ENCODE results near the gene FLYWCH1.

The FLYWCH1 gene

DNA sequence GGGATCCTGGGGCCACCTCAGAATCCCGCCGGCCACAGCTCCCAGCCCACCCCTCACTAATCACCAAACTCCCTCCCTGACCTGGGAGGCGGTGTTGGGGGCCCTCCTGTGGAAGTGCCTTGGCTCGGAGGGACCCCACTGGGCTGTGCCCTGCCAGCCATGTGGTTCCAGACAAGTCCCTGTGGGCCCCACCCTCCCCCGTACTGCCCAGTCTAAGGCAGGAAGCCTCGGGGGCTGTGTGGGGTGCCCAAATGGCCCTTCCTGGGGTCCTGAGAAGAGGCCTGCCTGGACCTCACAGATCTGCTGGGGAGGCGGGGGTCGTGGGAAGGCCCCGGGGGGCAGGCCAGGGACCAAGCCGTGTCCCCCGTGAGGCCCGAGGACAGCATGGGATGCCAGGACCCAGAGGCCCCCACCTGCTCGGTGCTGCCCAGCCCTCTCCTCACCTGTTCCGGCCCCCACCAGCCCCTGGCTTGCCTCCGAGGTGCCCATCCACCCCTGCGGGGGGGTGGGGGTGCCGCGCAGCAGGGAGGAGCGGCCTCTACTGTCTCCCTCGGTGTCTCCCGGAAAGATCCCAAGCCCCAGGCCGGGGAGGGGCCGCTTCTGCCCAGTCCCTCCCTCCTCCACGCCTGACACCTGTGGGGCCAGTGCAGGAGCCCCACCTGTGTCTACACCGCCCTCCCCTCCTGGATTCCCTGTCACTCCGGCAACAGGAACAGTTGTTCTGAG is 43.1 kb downstream of the FLYWCH1 start:
- DNase-seq: no peak

DNA sequence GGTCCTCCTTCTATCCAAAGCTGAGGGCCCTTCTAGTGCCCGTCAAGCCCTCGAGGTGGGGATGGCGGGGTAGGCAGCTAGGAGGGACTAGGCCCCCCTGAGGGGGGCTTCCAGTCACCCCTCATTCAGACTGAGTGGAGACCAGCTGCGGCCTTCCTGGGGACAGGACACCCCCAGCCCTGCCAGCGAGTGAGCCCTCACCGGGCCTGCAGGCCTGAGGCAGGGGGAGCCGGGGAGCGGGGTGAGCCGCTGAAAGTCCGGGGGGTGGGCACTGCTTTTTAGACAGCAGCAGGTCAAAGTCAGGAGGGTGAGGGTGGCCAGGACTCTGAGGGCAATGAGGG is 43.7 kb downstream of the FLYWCH1 start:
- no peak for DNase-seq

DNA sequence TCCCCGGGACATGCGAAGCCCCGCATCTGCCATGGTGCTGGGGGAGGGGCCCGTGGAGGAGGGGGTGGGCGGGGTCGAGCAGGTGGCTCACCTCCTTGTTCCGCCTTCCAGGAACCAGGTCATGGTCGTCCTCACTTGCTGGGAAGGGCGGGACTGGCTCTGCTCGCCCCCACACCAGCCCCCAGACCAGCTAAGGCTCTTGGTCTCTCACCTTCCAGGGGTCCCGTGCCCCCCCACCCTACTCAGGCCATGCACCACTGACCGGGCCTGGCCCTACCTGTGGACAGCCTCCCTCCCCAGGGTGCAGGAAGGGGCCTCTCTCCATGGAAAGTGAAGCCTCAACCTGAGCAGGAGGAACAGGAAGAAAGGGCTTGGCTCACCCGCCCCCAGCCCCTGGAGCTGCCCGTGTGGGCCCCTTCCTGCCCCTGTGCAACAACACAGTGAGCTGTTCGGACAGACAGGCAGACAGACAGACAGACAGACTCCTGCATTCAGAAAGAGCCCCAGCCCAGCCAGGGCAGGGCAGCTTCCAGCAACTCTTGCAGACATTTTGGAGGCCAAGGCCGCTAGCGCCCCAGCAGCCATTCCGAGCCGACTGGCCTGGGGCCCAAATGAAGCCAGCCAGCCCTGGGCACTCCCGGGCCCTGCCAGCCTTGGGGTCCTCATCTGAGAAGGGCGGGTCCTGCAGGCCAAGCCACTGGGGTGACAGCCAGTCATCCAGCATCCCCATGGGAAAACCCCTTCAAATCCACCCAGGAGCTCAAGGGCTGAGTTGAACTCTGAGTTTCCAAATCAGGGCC is 44.2 kb downstream of the FLYWCH1 start:
- DNase-seq: no peak

DNA sequence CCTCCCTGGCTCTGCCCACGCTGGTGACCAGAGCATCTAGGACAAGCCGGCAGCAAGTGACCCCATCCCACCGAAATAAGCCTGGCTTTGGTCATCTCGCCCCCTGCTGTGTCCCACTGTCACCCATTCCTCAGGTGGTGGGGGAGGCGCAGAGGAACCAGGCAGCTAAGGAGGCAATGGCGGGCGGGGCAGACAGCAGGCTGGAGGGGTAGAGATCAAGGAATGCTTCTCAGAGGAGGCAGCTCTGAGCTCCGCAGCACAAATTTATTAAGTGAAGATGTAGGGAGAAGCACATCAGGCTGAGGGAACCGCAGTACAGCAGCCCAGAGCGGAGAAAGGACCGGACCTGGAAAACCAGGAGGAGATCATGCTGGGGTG is 44.8 kb downstream of the FLYWCH1 start:
- no peak for DNase-seq

DNA sequence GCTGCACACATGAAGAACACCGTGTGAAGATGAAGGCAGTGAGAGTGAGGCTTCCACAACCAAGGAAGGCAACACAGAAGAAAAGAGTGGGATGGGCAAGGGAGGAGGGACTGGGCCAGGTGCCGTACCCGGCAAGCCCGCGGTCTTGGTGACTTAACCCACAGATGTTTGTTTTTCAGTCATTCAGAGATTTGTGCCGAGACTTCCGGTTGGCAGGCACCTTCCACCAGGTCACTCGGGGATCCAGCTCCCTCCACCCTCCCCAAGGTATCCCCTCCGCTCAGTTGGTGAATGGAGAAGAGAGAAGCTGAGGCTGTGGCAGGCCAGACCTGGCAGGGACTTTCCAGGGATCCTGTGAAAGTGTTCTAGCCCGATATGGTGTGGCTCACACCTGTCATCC is 47.5 kb downstream of the FLYWCH1 start:
- no peak for DNase-seq

DNA sequence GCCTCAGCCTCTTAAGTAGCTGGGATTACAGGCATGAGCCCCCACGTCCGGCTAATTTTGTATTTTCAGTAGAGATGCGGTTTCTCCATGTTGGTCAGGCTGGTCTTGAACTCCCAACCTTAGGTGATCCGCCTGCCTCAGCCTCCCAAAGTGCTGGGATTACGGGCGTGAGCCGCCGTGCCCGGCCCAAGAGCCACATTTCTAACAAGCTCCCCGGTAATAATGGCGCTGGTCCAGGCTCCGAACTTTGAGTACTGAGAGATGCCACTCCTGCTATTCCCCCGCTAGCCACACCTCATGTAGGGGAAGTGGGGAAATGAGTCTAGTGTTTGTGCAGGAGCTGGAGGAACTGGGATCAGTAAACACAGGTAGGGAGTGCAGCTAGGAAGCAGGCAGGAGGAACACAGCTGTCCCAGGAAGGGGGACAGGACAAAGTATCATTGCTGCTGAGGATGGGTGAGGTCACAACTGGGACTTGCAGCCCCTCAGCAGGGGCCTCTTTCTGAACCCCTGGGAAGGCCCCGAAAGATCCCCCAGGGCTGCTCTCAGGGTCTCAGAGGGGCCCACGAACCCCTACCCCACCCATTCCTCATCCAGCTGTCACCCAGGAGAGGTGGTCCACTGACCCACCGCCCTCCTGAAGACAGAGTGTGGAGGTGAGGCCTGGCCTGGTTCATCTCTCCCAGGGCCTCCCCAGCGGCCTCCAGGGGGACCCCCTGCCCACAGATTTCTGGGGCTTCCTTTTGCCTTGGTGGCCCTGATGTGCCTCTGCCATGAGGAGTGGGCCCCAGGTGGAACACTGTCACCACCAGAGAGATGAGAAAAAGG is 48.7 kb downstream of the FLYWCH1 start:
- DNase-seq: no peak

DNA sequence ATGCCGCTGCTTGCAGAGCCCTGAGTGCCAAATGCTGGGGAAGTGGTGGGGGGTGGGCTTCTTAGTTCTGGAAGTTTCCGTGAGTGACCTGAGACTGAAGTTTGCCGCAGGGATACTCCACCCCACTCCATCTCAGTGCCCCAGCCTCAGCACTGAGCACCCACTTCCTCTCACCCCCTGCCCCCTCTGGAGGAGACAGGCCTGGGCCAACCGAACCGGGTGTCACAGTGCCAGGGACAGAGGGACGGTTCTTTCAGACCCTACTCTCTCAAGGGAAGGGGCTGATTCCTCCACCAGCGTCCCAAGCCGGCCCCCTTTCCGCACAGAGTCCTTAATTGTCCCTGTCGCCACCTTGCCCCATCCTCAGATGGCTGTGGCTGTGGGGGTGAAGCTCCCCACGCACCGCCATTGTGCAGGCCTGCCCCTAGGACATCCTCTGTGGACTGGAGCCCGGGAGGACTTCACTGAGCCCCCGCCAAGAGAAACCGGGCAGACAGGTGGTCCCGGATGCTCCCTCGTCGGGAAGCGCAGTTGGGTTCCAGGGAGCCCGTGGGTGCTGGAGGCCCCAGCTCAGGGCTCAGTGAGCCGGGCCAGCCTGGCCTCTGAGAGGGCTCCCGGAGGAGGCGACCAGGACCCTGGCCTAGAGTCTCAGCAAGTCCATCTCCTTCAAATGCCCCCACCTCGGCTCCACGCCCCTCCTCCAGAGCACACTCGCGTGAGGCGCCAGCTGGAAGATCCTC is 50.8 kb downstream of the FLYWCH1 start:
- DNase-seq: no peak

DNA sequence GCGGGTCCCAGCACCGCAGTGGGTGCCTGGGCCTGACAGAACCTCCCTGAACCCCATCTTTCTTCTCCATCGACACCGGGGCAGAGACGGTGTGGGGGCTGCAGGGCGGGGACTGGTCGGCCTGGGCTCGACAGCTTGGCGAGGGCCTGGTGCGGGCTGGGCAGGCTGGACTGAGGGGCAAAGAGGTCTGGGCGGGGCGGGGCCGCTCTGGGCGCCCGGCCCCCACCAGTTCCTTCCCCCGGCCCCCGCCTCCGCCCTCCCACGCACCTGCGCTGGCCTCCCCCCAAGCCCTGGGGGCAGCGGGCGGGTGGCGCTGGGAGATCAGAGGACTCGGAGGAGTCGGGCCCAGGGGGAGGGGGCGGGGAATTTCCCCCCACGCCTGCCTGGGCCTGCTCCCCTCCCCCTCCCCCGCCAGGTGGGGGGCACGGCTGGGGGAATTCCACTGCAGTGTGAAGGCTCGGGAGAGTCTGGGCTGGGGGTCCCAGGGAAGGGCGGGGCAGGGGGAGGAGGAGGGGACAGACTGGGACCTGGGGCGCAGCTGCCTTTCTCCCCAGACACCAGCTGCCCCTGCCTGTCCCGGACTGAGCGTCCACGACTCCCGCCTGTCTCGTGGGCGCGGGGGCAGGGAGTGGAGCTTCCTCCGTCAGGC is 51.5 kb downstream of the FLYWCH1 start:
- DNase-seq: no peak

DNA sequence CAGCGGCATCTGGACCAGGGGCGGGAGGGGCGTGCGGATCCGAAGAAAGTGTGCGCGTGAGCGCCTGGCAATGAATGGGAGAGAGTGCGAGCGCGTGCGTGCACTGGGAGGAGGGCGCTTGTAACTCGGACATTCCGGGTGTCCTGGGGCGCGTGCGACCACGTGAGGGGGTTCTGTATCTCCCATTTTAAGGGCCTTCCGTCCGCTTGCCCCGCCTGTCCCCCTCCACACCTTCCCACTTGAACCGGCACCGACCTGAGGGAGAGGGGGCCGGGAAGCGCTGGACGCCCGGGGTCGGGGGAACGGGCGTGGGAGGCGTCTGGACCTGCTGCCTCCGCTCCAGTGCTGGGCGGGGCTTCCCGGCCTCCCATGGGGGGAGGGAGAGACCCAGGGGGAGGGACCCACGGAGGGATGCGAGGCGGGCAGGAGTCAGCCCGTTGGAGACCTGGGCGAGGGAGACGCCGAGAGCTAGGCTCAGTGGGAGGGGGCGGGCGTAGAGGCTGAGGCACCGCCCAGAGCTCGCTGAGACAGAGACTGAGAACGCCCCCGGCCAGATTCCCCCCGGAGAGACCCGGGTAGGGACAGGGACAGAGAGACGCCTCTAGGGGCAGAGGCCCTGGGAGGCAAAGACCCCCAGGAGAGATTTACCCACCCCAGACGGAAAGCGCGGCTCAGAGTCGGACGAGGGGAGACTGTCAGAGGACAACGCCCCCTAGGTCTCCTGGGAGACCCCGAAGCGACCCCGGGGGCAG is 52.2 kb downstream of the FLYWCH1 start, which contains the start of gene KREMEN2:
TSS of gene KREMEN2 (plus strand) at position 553 of the 752 bp plus-strand sequence. CDS start 246 bp downstream, outside the sequence.
- peak; percentile 60 for DNase-seq

DNA sequence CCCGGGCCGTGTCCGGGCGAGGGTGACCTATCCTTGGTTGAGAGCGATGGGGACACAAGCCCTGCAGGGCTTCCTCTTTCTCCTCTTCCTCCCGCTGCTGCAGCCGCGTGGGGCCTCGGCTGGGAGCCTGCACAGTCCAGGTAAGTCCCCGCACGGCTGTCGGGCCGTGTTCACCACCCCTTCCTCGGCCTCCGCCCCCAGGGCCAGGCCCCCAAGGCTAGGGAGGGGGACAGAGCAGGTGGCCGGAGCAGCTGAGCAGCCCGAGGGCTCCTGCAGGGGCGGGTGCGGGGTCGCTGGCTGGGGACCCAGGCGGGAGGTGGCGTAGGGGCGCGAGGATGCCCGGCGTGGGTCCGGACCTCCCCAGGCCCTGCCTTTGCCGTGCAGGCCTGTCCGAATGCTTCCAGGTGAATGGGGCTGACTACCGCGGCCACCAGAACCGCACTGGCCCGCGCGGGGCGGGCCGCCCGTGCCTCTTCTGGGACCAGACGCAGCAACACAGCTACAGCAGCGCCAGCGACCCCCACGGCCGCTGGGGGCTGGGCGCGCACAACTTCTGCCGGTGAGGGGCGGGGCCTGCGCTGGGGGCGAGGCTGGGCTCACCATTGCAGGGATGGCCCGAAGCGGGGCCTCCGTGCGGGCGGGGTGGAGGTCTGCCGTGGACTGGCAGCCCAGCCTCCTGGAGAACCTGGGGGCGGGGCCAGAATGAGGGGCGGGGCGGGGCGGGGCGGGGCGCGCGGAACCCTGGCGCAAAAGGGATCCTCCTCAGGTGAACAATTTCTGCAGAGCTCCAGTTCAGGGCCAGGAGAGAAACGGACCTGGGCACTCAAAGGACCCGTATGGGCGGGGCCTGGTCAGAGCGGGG is 53.0 kb downstream of the FLYWCH1 start:
- peak; percentile 80 for DNase-seq

DNA sequence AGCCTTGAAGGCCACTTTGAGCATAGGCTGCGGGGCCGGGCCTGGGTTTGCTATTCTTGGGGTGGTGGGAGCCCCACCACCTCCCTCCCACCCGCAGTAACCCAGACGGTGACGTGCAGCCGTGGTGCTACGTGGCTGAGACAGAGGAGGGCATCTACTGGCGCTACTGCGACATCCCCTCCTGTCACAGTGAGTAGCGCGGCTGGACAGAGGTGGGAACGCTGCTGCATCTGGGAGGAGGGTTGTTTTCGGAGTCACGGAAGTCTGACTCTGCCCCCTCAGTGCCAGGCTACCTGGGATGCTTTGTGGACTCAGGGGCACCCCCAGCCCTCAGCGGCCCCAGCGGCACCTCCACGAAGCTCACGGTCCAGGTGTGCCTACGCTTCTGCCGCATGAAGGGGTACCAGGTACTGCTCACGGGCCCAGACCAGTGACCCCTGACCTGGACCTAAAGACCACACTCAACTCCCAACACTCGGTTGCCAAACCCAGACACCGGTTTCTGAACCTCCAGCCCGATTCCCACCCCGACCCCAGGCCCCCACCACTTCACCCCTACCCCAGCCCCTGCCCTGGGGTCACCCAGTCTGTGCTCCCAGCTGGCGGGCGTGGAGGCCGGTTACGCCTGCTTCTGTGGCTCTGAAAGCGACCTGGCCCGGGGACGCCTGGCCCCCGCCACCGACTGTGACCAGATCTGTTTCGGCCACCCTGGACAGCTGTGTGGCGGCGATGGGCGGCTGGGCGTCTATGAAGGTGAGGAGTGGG is 54.5 kb downstream of the FLYWCH1 start:
- DNase-seq: no peak

DNA sequence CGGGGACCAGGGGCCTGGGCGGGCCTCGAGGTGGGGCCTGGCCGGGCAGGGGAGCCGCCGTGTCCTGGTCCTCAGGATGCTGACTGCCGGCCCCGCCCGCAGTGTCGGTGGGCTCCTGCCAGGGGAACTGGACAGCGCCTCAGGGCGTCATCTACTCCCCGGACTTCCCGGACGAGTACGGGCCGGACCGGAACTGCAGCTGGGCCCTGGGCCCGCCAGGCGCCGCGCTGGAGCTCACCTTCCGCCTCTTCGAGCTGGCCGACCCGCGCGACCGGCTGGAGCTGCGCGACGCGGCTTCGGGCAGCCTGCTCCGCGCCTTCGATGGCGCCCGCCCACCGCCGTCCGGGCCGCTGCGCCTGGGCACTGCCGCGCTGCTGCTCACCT is 55.1 kb downstream of the FLYWCH1 start:
- DNase-seq: no peak

DNA sequence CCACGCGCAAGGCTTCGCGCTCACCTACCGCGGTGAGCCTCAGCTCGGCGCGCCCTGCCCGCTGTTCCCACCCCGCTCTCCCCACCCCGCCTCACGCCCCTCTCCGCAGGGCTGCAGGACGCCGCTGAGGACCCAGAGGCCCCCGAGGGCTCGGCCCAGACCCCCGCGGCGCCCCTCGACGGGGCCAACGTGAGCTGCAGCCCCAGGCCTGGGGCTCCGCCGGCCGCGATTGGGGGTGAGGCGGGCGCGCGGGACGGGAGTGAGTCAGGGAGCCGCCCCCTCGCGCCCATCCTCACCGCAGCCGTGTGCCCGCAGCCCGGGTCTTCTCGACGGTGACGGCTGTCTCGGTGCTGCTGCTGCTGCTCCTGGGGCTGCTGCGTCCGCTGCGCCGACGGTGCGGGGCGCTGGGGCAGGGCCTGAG is 55.5 kb downstream of the FLYWCH1 start:
- DNase-seq: no peak

DNA sequence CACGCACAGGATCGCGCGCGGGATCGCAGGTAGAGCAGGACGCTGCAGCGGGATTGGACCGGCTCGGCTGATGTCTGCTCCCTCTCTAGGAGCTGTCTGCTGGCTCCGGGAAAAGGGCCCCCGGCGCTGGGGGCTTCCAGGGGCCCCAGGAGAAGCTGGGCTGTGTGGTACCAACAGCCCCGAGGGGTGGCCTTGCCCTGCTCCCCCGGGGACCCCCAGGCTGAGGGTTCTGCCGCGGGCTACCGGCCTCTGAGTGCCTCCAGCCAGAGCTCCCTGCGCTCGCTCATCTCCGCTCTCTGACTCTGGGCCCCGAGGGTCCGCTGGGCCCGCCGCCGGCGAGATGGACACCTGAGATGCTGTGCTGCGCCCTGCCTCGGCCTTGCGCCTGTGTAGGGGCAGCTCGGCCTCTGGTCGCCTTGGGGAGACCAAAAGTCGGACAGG is 56.0 kb downstream of the FLYWCH1 start:
- DNase-seq: no peak

DNA sequence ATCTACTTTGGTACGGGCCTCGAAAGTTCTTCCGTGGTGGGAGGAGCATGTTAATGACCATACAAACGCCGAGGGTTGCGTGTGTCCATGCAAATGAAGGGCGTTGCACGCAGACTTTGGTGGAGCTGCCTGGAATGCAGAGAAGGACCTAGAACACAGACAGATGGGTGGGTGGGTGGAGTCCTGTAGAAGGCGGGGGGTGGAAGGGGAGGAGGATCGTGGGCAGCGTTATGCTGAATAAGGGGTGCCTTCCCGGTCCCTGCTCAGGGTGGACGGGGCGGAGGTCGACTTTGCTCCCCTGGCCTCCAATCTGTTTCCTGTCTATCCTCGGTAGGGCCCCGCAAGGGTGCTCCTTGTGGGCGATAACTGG is 56.6 kb downstream of the FLYWCH1 start:
- DNase-seq: no peak

DNA sequence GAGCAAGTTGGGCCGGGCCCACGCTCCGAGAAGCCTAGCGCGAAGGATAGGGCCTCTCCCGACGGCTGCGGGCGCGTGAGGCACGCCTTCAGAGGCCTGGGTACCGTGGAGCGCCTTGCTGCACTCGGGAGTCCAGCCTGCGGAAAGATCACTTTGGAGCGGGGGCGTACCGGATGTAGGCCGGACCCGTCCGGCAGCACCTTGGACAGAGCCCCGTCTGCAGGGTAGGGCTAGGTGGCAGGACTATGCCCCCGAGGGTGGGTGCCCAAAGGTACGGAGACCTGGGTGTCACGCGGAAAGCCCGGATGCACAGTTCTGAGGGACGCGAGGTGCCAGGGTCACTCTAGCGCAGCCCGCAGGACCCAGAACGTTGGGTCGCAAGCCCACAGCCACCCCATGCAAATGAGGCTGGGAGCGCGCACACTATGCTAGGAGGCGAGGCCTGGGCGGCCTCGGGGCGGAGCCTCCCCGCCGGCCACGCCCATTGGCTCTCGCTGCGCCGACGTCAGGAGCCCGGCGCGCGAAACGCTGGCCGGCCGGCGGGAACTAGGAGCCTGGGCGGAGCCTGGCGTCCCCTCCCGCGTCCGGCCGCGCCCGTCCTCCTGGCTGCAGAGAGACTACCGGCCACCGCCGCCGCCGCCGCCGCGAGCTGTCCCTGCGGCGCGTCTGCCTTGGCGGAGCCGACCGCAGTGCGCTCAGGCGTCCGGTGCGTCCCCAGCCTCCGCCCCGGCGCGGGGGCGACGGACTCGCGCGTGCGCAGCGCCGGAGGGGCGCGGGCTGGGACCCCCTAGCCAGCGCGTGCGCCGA is 57.2 kb downstream of the FLYWCH1 start, which contains the start of gene PAQR4:
TSS of gene PAQR4 (plus strand) at position 611 of the 807 bp plus-strand sequence. CDS start 327 bp downstream, outside the sequence.
- DNase-seq: peak; percentile 88

DNA sequence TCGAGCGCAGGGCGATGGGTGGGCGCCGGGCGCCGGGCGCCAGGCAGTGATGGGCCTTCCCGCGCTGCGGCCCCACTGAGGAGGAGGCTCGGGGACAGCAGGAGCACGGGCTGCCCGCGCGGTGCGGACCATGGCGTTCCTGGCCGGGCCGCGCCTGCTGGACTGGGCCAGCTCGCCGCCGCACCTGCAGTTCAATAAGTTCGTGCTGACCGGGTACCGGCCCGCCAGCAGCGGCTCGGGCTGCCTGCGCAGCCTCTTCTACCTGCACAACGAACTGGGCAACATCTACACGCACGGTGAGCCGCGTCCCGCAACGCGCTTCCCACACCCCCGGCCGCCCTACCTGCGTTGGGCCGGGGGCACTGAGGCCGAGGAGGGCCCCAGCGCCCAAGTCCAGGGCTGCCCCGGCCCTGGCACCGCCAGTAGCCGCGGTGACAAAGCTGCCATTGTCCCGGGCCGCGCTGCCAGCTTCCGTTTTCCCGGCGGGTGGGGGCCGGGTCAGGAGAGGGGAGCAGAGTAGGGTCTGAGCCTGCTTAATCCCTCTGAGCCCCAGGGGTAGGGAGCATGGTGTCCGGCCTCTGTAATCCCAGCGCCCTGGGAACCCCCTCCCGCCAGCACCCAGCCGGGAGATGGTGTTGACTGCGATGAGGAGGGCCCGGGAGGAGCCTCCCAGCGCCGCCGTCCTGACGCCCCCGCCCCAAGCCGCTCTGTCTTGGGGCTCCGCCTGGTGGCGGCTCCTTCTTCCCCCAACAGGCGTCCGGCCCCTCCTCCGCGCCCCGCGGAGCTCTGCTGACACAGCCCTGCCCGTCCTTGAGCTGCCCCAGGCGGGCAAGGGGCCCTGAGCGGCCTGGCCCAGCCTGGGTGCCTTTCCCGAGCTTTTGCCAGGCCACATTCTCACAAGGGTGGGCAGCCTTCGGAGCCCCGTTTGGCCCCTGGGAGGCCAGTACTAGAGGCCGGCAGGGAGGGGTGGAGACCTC is 58.1 kb downstream of the FLYWCH1 start:
- DNase-seq: peak; percentile 89
